GM12801 (cell line): Measurements from ENCODE around the gene TSPAN4.

Experiments
- CTCF ChIP-seq: IDR thresholded peaks from one replicate; pipeline ENCODE4 v1.5.1; 2011; ENCODE audit warnings: control low read depth; ENCODE audit not compliant: insufficient read length; ENCODE audit errors: extremely low read depth

The TSPAN4 gene

GRCh38 chr11:837189-837989 lies 5.3 kb upstream of the TSPAN4 start:
- no peak for TF ChIP-seq CTCF

GRCh38 chr11:837990-838307 lies 4.7 kb upstream of the TSPAN4 start:
- no peak for TF ChIP-seq CTCF

GRCh38 chr11:838441-839279 lies 4.0 kb upstream of the TSPAN4 start:
- no peak for TF ChIP-seq CTCF

GRCh38 chr11:839280-839623 lies 3.4 kb upstream of the TSPAN4 start:
- TF ChIP-seq CTCF: no peak

GRCh38 chr11:839875-840617 lies 2.6 kb upstream of the TSPAN4 start:
- no peak for TF ChIP-seq CTCF

GRCh38 chr11:841981-842369 lies 677 bp upstream of the TSPAN4 start:
- no peak for TF ChIP-seq CTCF

- TF ChIP-seq CTCF: no peak
Observed at GRCh38 chr11:843086-843734, 558 bp downstream of the TSPAN4 start.
